ENCODE data around the gene VSTM2L. TPM values are rescaled to one million over a fixed set of nuclear protein-coding genes. Genes with fewer than 3 reads are reported as not detected.

VSTM2L gene
- total RNA-seq, 2 donors from 2014 or later: 5.3 to 7.0 TPM

DNA sequence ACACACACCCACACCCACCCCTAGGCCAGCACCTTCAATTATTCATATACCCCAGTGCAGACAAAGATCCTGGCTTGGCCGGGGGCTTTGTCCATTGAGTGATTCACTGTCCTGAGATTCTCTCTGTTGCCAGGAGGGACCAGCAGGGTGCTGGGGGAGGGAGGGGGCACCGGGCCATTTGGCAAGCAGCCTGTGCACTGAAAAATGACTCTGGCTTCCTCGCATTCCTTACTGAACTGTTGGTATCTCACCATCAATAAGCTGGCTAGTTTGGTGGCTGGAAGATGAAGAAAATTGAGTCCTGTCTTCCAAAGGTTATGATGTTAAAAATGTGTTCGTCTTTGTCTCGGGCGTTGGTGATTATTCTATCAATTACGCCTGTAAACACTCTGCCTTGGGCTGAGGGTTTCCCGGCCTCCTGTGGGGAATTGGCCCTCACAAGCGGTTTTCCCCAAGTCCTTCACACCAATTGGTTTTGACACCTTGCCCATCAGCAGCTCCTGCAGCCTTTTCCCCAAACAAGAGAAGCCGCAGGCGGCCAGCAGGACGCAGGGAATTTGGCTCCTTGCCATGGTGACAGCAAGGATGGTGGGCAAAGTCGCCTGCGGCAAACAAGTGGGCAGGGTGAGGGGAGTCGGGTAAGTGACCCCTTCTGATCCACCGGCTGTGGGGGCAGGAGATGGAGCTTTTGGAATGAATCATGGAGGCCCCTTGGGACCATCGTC, 4.9 kb downstream of the VSTM2L start:
- Histone ChIP-seq H3K9me3 (no peaks in the 10 kb centered on the region), H3K27ac (no peak overlapping the region), H3K27me3 (no peaks in the 10 kb centered on the region), H3K36me3 (replicated peaks in 1 of 2; ENCODE audit: insufficient read depth in 1 of 2, low read depth in 2 of 2) (no peaks in the 10 kb centered on the region), H3K4me1 (peaks cover 6% of the 10 kb centered on the region), H3K4me3 (no peak overlapping the region)
- DNase-seq (no peak), ATAC-seq (no peak)
- TF ChIP-seq POLR2A (IDR thresholded peaks at IDR 0.05): no peak
- TF ChIP-seq, protein P1, sequence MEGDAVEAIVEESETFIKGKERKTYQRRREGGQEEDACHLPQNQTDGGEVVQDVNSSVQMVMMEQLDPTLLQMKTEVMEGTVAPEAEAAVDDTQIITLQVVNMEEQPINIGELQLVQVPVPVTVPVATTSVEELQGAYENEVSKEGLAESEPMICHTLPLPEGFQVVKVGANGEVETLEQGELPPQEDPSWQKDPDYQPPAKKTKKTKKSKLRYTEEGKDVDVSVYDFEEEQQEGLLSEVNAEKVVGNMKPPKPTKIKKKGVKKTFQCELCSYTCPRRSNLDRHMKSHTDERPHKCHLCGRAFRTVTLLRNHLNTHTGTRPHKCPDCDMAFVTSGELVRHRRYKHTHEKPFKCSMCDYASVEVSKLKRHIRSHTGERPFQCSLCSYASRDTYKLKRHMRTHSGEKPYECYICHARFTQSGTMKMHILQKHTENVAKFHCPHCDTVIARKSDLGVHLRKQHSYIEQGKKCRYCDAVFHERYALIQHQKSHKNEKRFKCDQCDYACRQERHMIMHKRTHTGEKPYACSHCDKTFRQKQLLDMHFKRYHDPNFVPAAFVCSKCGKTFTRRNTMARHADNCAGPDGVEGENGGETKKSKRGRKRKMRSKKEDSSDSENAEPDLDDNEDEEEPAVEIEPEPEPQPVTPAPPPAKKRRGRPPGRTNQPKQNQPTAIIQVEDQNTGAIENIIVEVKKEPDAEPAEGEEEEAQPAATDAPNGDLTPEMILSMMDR (IDR thresholded peaks at IDR 0.05): no peak
- 38 to 44% methylated on average over 16 to 17 of the region's 17 CpGs for WGBS, 2 donors
- intact Hi-C loops (cut with DNase I): no loop called here

DNA sequence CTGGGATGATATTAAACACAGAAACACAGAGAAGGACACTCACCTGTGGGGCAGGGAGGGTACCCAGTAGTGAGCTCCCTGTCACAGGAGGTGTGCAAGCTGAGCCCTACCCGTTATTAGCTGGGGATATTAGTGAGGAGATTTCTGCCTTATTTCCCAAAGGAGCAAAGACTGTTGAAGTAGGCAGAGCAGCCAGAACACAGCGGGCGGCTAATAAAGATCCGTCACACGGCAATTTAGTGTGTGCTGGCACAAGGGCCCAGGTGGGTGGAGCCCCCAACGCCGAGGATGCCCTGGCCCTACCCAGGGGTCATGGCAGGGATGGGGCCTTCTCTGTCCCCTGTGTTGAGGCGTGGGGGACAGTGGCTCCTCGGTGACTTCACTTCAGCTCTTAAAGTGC, 8.3 kb downstream of the VSTM2L start:
- peaks cover 8% of the 10 kb centered on the region for H3K4me1 ChIP-seq
- TF ChIP-seq, protein P1 (IDR thresholded peaks at IDR 0.05): no peak
- no peak for TF ChIP-seq POLR2A (IDR thresholded peaks at IDR 0.05)
- peaks cover 0 to 5% of the 10 kb centered on the region in 2 donors for H3K27me3 ChIP-seq
- no peak overlapping the region for H3K27ac ChIP-seq
- WGBS, 2 donors: 62 to 65% methylated on average over 7 to 9 of the region's 9 CpGs
- H3K9me3 ChIP-seq: no peaks in the 10 kb centered on the region
- DNase-seq (no peak), ATAC-seq (no peak)
- H3K36me3 ChIP-seq (replicated peaks in 1 of 2; ENCODE audit: insufficient read depth in 1 of 2, low read depth in 2 of 2): no peaks in the 10 kb centered on the region
- H3K4me3 ChIP-seq: no peak overlapping the region
- intact Hi-C loops (cut with DNase I): no loop called here

DNA sequence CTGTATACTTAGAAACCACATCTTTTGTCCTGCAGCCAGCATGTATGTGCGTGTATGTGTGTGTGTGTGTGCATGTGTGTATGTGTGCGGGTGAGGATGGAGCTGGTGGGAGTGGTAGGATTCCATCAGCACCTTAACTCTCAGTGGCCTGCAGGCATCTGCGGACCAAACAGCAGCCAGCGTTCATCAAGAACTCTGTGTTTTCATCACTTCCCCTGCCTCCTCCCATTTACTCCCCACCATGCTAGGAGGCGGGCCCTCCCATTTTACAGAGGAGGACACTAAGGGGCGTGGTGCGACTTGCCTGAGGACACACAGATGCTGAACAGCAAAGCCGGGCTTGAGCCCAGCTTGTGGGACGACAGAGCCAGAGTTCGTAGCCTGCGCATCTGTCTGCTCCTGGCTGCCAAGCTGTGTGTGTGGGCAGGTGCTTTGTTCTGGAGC, 8.9 kb downstream of the VSTM2L start:
- WGBS, 2 donors: 14 to 37% methylated on average over 6 to 11 of the region's 11 CpGs
- no peak for ATAC-seq
- Histone ChIP-seq H3K27me3 (peaks cover 0 to 5% of the 10 kb centered on the region in 2 donors), H3K36me3 (replicated peaks in 1 of 2; ENCODE audit: insufficient read depth in 1 of 2, low read depth in 2 of 2) (no peaks in the 10 kb centered on the region), H3K27ac (no peak overlapping the region), H3K4me1 (peaks cover 12% of the 10 kb centered on the region), H3K9me3 (no peaks in the 10 kb centered on the region), H3K4me3 (no peak overlapping the region)
- peak in 3 of 4 donors; percentile 23 to 46 (median 30) for DNase-seq
- intact Hi-C loops (cut with DNase I): no loop called here
- TF ChIP-seq POLR2A (IDR thresholded peaks at IDR 0.05): no peak
- TF ChIP-seq, protein P1 (IDR thresholded peaks at IDR 0.05): no peak

DNA sequence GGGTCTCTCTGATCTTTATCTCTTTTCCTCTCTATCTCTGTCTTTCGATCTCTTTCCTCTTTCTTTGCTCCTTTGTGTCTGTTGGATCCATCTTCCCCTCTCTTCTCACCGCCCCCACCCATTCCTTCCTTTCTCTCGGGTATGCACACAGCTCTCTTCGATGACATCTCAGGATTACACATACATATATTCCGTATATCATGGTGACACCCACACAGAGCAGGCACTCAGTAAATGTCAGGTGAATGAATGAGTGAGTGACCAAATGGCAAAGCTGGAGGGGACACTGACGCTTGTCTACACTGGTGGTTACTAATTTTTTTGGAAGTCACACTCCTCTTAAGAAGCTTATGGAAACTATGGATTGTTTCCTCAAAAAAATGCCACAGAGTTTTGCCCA, 9.9 kb downstream of the VSTM2L start:
- peaks cover 0 to 5% of the 10 kb centered on the region in 2 donors for H3K27me3 ChIP-seq
- WGBS, 2 donors: 57 to 65% methylated on average over 6 of the region's 6 CpGs
- TF ChIP-seq, protein P1 (IDR thresholded peaks at IDR 0.05): no peak
- TF ChIP-seq POLR2A (IDR thresholded peaks at IDR 0.05): no peak

More for the DNA sequence above, 9.9 kb downstream of the VSTM2L start:
- intact Hi-C loops (cut with DNase I): no loop called here
- DNase-seq (no peak), ATAC-seq (no peak)
- no peaks in the 10 kb centered on the region for H3K36me3 ChIP-seq (replicated peaks in 1 of 2; ENCODE audit: insufficient read depth in 1 of 2, low read depth in 2 of 2)
- H3K4me3 ChIP-seq: no peak overlapping the region
- H3K4me1 ChIP-seq: peaks cover 12% of the 10 kb centered on the region
- no peaks in the 10 kb centered on the region for H3K9me3 ChIP-seq
- no peak overlapping the region for H3K27ac ChIP-seq

All from body of pancreas (tissue), 4 donors.